Choroid plexus epithelial cell (primary cell): ENCODE measurements around the gene CCDC107.

Experiments
- DNase-seq: peaks from one replicate; pipeline ENCODE4 v3.0.0-alpha.2; 2010; ENCODE audit warnings: low read depth
- H3K4me3 ChIP-seq: 2 replicates; pipeline ENCODE4 v1.5.1; 2011; ENCODE audit warnings: low read depth, mild to moderate bottlenecking, control low read depth, low read length, moderate library complexity
- TF ChIP-seq, protein P1 (sequence below): conservative IDR thresholded peaks from 2 replicates; pipeline ENCODE4 v1.5.1; 2011; ENCODE audit warnings: low read depth, mild to moderate bottlenecking, control low read depth, inconsistent platforms, low read length, moderate library complexity

CCDC107 gene

GRCh38 chr9:35659340-35659739 lies 1.2 kb downstream of the CCDC107 start:
- peak; percentile 43 for DNase-seq
- H3K4me3 ChIP-seq, result peak overlapping the region; percentile 98
- TF ChIP-seq, protein P1, sequence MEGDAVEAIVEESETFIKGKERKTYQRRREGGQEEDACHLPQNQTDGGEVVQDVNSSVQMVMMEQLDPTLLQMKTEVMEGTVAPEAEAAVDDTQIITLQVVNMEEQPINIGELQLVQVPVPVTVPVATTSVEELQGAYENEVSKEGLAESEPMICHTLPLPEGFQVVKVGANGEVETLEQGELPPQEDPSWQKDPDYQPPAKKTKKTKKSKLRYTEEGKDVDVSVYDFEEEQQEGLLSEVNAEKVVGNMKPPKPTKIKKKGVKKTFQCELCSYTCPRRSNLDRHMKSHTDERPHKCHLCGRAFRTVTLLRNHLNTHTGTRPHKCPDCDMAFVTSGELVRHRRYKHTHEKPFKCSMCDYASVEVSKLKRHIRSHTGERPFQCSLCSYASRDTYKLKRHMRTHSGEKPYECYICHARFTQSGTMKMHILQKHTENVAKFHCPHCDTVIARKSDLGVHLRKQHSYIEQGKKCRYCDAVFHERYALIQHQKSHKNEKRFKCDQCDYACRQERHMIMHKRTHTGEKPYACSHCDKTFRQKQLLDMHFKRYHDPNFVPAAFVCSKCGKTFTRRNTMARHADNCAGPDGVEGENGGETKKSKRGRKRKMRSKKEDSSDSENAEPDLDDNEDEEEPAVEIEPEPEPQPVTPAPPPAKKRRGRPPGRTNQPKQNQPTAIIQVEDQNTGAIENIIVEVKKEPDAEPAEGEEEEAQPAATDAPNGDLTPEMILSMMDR, result no peak

GRCh38 chr9:35660966-35661415 lies 2.9 kb downstream of the CCDC107 start:
- peak; percentile 70 for DNase-seq
- TF ChIP-seq, protein P1, result peak; percentile 70
- no peak overlapping the region for H3K4me3 ChIP-seq

- DNase-seq, result no peak
- H3K4me3 ChIP-seq, result no peak overlapping the region
- TF ChIP-seq, protein P1, result no peak
These were observed 3.8 kb downstream of the CCDC107 start for GRCh38 chr9:35661756-35662350.

DNA sequence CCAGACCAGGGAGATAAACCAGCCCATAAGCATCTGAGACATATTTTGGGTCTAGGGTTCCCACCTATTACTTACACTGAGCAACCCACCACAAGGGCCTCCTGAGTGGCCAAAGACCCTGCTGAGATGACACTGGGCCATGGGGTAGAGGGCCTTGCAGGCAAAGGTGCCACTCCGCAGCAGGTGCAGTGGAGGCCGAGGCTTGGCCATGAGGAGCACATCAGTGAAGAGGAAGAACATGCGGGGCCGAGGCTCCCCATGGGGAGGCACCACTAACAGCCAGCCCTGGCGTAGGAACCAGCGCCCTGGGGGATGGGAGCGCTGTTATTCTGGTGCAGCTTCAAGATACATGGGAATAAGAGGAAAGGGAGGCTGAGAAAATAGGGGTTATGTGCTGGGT lies 4.3 kb downstream of the CCDC107 start:
- H3K4me3 ChIP-seq, result no peak overlapping the region
- TF ChIP-seq, protein P1, result no peak
- no peak for DNase-seq

- peak; percentile 64 for DNase-seq
- peak within 1 kb of the TSS; percentile 64 for H3K4me3 ChIP-seq
- TF ChIP-seq, protein P1, result peak; percentile 26
These were observed 6.7 kb downstream of the CCDC107 start, which contains the start of gene ARHGEF39 for GRCh38 chr9:35664531-35665470. TSS of gene ARHGEF39 (minus strand) at chr9:35665195. CDS start at chr9:35665169, 26 bp downstream.

GRCh38 chr9:35665471-35665818 lies 7.4 kb downstream of the CCDC107 start:
- no peak for DNase-seq
- TF ChIP-seq, protein P1, result no peak

More at GRCh38 chr9:35665471-35665818, 7.4 kb downstream of the CCDC107 start:
- peak overlapping the region; percentile 64 for H3K4me3 ChIP-seq
